Fibroblast of villous mesenchyme (primary cell): Measurements from ENCODE around the gene OXSR1. TPM values are rescaled to one million over a fixed set of nuclear protein-coding genes. Genes with fewer than 3 reads are reported as not detected.

ENCODE experiments used
- DNase-seq: peaks from one replicate; pipeline ENCODE4 v3.0.0-alpha.2; 2010; ENCODE audit warnings: low read depth
- H3K4me3 ChIP-seq: 2 replicates; pipeline ENCODE4 v1.5.1; 2011; ENCODE audit warnings: low read depth, mild to moderate bottlenecking, low read length
- CTCF ChIP-seq: IDR thresholded peaks from 2 replicates; pipeline ENCODE4 v1.5.1; 2012; ENCODE audit warnings: low read depth, mild to moderate bottlenecking, low read length; ENCODE audit not compliant: insufficient read depth
- total RNA-seq: library from RNA; depleted of rRNA; stranded (reverse); fragments of >200 nt; gene quantifications from 2 replicates; pipeline ENCODE4 v1.2.3, GENCODE V29; 2012

The OXSR1 gene
- total RNA-seq, 1 donor, result 68.2 TPM

DNA sequence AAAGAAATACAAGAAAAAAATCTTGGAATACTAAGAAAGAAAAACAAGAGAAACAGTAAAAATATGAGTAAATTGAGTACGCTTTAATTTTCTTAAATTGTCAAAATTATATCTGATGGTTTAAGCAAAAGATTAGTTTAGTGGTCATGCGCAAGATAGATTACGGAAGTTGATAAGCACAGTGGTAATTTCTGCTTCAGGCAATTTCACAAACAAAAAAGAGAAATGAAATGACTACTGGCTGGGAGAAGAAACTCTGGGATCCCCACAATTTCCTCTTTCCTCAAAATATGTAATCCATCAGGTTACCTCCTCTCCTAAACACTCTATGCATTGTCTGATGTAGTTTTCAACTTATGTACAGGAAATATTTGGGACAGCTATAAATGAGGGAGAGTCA lies 17.9 kb upstream of the OXSR1 start:
- no peak overlapping the region for H3K4me3 ChIP-seq
- DNase-seq, result no peak
- no peak for TF ChIP-seq CTCF

- DNase-seq, result no peak
- TF ChIP-seq CTCF, result no peak
These were observed 16.9 kb upstream of the OXSR1 start for GRCh38 chr3:38148311-38148882.

GRCh38 chr3:38149708-38150107 lies 15.6 kb upstream of the OXSR1 start:
- no peak for DNase-seq
- no peak overlapping the region for H3K4me3 ChIP-seq
- TF ChIP-seq CTCF, result no peak

More at GRCh38 chr3:38148311-38148882, 16.9 kb upstream of the OXSR1 start:
- no peak overlapping the region for H3K4me3 ChIP-seq

DNA sequence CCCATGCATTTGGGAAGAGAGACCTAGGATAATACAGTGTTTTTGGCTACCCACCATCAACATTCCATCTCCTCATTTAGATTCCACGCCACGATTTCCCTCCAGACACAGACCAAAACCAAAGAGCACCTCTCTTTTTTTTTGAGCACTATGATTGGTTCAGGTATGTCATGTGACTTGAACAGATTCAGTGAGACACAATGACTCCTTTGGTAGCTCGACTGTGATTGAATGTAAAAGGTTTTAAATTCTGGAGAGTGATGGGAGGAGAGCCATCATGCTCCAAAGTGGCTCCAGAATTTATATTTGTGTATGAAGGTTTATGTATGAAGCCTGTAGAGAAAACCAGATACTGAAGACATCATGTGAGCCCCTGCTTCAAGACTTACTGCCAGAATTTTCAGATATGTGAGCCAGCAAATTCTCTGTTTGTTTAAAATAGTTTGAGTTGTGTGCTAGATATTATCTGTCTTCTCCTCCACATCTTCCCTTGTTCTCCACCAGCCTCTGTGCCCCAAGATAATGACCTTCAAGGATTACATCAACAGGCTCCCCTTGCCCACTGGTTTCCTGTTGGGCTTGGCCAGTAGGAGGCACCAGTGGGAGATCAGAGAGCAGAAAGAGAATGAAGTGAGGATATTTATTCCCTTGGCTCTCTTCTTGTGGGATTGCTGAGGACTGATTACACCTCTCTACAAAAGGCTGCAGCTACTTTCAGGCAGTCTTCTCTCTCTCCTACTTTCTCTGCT lies 14.4 kb upstream of the OXSR1 start:
- peak; percentile 7 for TF ChIP-seq CTCF
- no peak overlapping the region for H3K4me3 ChIP-seq
- no peak for DNase-seq

- no peak for TF ChIP-seq CTCF
- H3K4me3 ChIP-seq, result no peak overlapping the region
- no peak for DNase-seq
These were observed 13.6 kb upstream of the OXSR1 start for GRCh38 chr3:38151667-38152265.

GRCh38 chr3:38152609-38153008 lies 12.7 kb upstream of the OXSR1 start:
- no peak overlapping the region for H3K4me3 ChIP-seq
- TF ChIP-seq CTCF, result no peak
- no peak for DNase-seq
